HL-60 (cell line): Measurements from ENCODE around the gene COL6A3.

ENCODE experiments used
- CTCF ChIP-seq: IDR thresholded peaks from one replicate; pipeline ENCODE4 v1.5.1; 2011; ENCODE audit warnings: low read length, control low read depth, inconsistent platforms; ENCODE audit not compliant: insufficient read depth
- POLR2AphosphoS5 ChIP-seq: IDR thresholded peaks from 2 replicates; pipeline ENCODE4 v1.6.1; 2012; ENCODE audit warnings: low read depth
- SPI1 ChIP-seq: IDR thresholded peaks from 2 replicates; pipeline ENCODE4 v1.6.1; 2012; ENCODE audit warnings: low read depth, mild to moderate bottlenecking, borderline replicate concordance

GRCh38 chr2:237287872-237288271, 126.1 kb downstream of the COL6A3 start:
- TF ChIP-seq CTCF (no peak), POLR2AphosphoS5 (no peak), SPI1 (no peak)
